DND-41 (cell line): ENCODE results near the gene MEA1.

ENCODE experiments used
- CTCF ChIP-seq: IDR thresholded peaks from 2 replicates; pipeline ENCODE4 v1.5.1; 2012; ENCODE audit warnings: borderline replicate concordance, low read length, moderate library complexity, mild to moderate bottlenecking; ENCODE audit not compliant: poor library complexity, severe bottlenecking; ENCODE audit errors: extremely low read depth
- EZH2 ChIP-seq: IDR thresholded peaks from 3 replicates; pipeline ENCODE4 v1.6.1; 2012; ENCODE audit warnings: borderline replicate concordance, low read depth, mild to moderate bottlenecking, moderate library complexity, low read length, inconsistent platforms; ENCODE audit not compliant: severe bottlenecking

GRCh38 chr6:43035495-43036194 is 21.9 kb upstream of the MEA1 start:
- TF ChIP-seq EZH2 (no peak), CTCF (no peak)
